Heart left ventricle (tissue), 16 donors: ENCODE results near the gene RUNX3. TPM values are rescaled to one million over a fixed set of nuclear protein-coding genes. Genes with fewer than 3 reads are reported as not detected.

Experiments used
- ATAC-seq, 4 donors: fragments of 200-7000 bp; cut with Tn5 transposase; one replicate each; pipeline ENCODE4 v1.9.1; 2020 to 2022; ENCODE audit warnings: moderate library complexity in 4 of 4, mild to moderate bottlenecking in 3 of 4, moderate number of reproducible peaks in 1 of 4
- DNase-seq, 5 donors: peaks; one replicate each; pipeline ENCODE4 v3.0.0-alpha.2; 2020
- H3K27ac ChIP-seq, 12 donors: fragments of 200-600 bp; sonication (generic) in 4 of 12; one replicate each; pipeline versions ENCODE4 v1.5.0 to v1.8.0; 2016 to 2022; ENCODE audit warnings: mild to moderate bottlenecking in 2 of 12
- H3K27me3 ChIP-seq, 9 donors: fragments of 200-600 bp; sonication (generic) in 2 of 9; one replicate each; pipeline versions ENCODE4 v1.5.1 to v1.8.0; 2016 to 2022; ENCODE audit warnings: mild to moderate bottlenecking in 3 of 9
- H3K36me3 ChIP-seq, 9 donors: fragments of 200-600 bp; sonication (generic) in 2 of 9; one replicate each; pipeline versions ENCODE4 v1.5.0 to v1.8.0; 2018 to 2022; ENCODE audit warnings: mild to moderate bottlenecking in 2 of 9
- H3K4me1 ChIP-seq, 12 donors: fragments of 200-600 bp; sonication (generic) in 4 of 12; one replicate each; pipeline versions ENCODE4 v1.5.0 to v1.8.0; 2016 to 2022; ENCODE audit warnings: mild to moderate bottlenecking in 3 of 12
- H3K4me3 ChIP-seq, 12 donors: fragments of 200-600 bp; sonication (generic) in 4 of 12; one replicate each; pipeline versions ENCODE4 v1.5.0 to v1.8.0; 2017 to 2022; ENCODE audit warnings: mild to moderate bottlenecking in 9 of 12, moderate library complexity in 4 of 12
- H3K9me3 ChIP-seq, 12 donors: fragments of 200-600 bp; sonication (generic) in 4 of 12; one replicate each; pipeline versions ENCODE4 v1.5.0 to v1.8.0; 2016 to 2022; ENCODE audit warnings: mild to moderate bottlenecking in 1 of 12
- POLR2A ChIP-seq, 2 donors: fragments of 450-650 bp; IDR thresholded peaks; one replicate each; pipeline ENCODE4 v1.6.1; 2017; ENCODE audit warnings: antibody characterized with exemption in 2 of 2, mild to moderate bottlenecking in 2 of 2, moderate library complexity in 2 of 2
- WGBS, 4 donors: extraction: QIAGEN DNeasy Blood & Tissue Kit in 2 of 4; methylation state at CpG; one replicate each; pipeline versions ENCODE4 v1.1.5 to v1.1.7; 2013 to 2018; 5-methylcytosine and 5-hydroxymethylcytosine counted together
- intact Hi-C, 10 donors: fragments of 100-400 bp; cut with DNase I; formaldehyde crosslinking; loops; one replicate each; pipeline versions ENCODE4 v1.11.1 to v1.14.2; 2022
- polyA plus RNA-seq, 2 donors: library from polyadenylated mRNA; stranded (reverse); fragments of 200-250 nt; gene quantifications; one replicate each; pipeline ENCODE4 v1.2.3, GENCODE V29; 2013
- total RNA-seq, 9 donors: library from RNA; depleted of rRNA in 2 of 9; stranded (reverse); fragments of >200 nt in 2 of 9; fragmentation: NEBNext Ultra II Directional in 3 of 9; extraction: Animal tissue kit (Norgen Biotek cat#: 25700) in 3 of 9; gene quantifications; one replicate each; pipeline versions ENCODE4 v1.1.0 to v1.2.4, GENCODE V29; 2016 to 2023
- TF ChIP-seq, protein P1 (sequence below), 12 donors: fragments of 200-600 bp; sonication (generic) in 4 of 12; IDR thresholded peaks; one replicate each; pipeline versions ENCODE4 v1.5.0 to v1.8.0; 2018 to 2022; ENCODE audit warnings: antibody characterized with exemption in 12 of 12, mild to moderate bottlenecking in 5 of 12
- donor health status: ischemic (EF 13 %, LVEDD 7.1; RV severe dilation, severe dysfunction).
- donor health status: healthy with polysubstance abuse.
- donor health status: DM: no; HTN: yes; CAD: no.
- donor health status: DM: no; HTN: no; CAD: no.
- donor health status: ischemic (EF 25% LVEDD 6.9; RV normal size, moderate dysfunction).
- donor health status: ischemic (EF 25% LVEDD 5.7; RV mildly dilated, moderate dysfunction).
- donor health status: healthy.
- donor health status: DM: yes; HTN: yes; CAD: no.
- donor health status: ischemic (EF 35%, LVEDD 5.7; RV mildly dilated, moderate dysfunction).
- donor health status: nonischemic (EF 11% LVEDD 7.7; RV severe dilation, severe dysfunction).
- donor health status: DM: yes; HTN: yes; CAD: no.
- donor health status: PGD.
- donor health status: ischemic (EF 29% LVEDD 5.4; RV normal size, mild dysfunction).
- donor health status: nonischemic (EF 23%, LVEDD 6.1; RV moderate dilation, normal function).

The RUNX3 gene
- total and polyA plus RNA-seq, 11 donors: 0.21 to 8.7 (median 0.38) TPM

DNA sequence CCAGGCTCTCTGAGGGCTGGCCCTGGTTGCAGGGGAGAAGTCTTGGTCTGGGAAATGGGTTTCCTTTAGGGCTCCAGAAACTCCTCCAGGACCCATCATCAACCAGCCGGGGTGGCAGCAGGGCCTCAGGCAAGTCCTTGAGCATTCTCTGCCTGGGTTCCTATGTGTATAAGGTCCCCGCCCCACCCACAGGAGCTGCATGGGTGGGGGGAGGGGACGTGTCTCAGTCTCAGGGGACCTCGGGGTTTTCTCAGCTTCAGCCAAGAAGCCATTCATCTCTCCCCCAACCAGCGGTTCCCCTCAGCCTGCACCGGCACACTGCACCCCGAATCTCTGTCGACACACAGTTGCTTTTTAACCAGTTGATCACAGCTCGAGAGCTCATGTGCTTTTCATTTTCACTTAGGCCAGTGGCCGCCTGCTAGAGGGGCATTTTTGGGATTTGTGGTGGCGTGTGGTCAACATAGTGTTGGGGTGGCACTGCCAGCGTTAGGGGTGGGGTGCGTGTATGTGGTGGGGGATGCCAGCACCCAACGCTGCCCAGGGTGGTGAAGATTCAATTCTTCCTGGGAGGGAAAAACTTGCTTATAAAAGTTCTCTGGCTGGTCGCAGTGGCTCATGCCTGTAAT is 6.5 kb downstream of the RUNX3 start:
- Histone ChIP-seq H3K27me3 (peaks cover 22 to 61% (median 43%) of the 10 kb centered on the region in 9 donors), H3K27ac (peak overlapping the region in 1 of 12 donors; percentile 42), H3K4me1 (peaks cover 0 to 49% (median 4%) of the 10 kb centered on the region in 12 donors), H3K4me3 (no peak overlapping the region), H3K36me3 (no peaks in the 10 kb centered on the region), H3K9me3 (no peaks in the 10 kb centered on the region)
- TF ChIP-seq, protein P1, sequence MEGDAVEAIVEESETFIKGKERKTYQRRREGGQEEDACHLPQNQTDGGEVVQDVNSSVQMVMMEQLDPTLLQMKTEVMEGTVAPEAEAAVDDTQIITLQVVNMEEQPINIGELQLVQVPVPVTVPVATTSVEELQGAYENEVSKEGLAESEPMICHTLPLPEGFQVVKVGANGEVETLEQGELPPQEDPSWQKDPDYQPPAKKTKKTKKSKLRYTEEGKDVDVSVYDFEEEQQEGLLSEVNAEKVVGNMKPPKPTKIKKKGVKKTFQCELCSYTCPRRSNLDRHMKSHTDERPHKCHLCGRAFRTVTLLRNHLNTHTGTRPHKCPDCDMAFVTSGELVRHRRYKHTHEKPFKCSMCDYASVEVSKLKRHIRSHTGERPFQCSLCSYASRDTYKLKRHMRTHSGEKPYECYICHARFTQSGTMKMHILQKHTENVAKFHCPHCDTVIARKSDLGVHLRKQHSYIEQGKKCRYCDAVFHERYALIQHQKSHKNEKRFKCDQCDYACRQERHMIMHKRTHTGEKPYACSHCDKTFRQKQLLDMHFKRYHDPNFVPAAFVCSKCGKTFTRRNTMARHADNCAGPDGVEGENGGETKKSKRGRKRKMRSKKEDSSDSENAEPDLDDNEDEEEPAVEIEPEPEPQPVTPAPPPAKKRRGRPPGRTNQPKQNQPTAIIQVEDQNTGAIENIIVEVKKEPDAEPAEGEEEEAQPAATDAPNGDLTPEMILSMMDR (IDR thresholded peaks at IDR 0.05): no peak
- TF ChIP-seq POLR2A (IDR thresholded peaks at IDR 0.05): no peak
- ATAC-seq (no peak), DNase-seq (no peak)
- intact Hi-C loops: no loop called here
- WGBS, 4 donors: 74 to 80% (median 79%) methylated on average over 15 of the region's 15 CpGs

DNA sequence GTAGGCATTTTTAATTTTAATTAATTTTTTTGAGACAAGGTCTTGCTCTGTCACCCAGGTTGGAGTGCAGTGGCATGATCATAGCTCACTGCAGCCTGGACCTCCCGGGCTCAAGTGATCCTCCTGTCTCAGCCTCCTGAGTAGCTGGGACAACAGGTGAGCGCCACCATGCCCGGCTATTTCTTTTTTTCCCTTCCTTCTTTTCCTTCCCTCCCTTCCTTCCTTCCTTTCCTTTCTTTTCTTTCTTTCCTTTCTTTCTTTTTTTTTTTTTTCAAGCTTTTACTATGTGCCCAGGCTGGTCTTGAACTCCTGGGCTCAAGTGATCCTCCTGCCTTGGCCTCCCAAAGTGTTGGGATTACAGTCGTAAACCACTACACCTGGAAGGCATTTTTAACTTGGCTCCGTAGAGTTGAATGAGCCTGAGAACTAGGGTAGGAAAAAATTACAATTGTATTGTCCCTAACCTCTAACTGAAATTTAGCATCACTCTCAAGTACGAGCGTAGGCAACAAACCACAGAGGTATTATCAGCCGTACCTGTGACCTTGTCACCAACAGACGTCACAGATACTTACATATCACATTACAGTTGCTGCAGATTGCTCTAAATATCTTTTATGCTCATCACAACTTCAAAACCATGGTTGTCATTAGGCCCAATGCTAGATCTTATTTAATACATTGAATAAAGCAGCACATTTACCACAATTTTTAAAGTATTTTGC is 8.0 kb downstream of the RUNX3 start:
- DNase-seq (no peak), ATAC-seq (no peak)
- no peaks in the 10 kb centered on the region for H3K9me3 ChIP-seq
- WGBS, 4 donors: 85 to 90% (median 87%) methylated on average over 9 of the region's 9 CpGs
- H3K36me3 ChIP-seq: peaks cover 0 to 10% (median 0%) of the 10 kb centered on the region in 9 donors
- TF ChIP-seq, protein P1 (IDR thresholded peaks at IDR 0.05): no peak
- TF ChIP-seq POLR2A (IDR thresholded peaks at IDR 0.05): no peak
- intact Hi-C loops: no loop called here
- H3K27me3 ChIP-seq: peaks cover 8 to 46% (median 30%) of the 10 kb centered on the region in 9 donors
- no peak overlapping the region for H3K4me3 ChIP-seq
- peaks cover 0 to 48% (median 0%) of the 10 kb centered on the region in 12 donors for H3K4me1 ChIP-seq
- peak overlapping the region in 1 of 12 donors; percentile 61 for H3K27ac ChIP-seq

DNA sequence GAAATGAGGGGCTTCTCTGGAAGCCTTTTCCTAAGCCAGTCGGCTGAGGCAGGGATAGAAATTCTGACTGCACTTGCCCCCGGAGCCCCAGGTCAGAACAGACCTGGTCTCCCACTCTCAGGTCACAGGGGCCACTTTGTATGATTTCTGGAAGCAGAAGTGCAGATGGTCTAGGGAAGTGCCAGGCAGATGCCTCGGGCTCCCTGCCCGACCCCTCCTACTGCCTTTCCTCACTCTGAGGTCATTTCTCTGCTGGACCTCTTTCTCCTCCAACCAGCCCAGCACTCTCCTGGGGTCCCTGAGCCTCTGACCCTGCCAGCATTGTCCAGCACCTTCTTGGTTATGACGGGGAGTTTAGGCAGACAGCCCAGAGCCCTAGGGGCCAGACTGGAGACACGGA is 8.7 kb downstream of the RUNX3 start:
- 69 to 75% (median 72%) methylated on average over 4 to 6 of the region's 6 CpGs for whole genome bisulfite sequencing, 4 donors
- TF ChIP-seq POLR2A (IDR thresholded peaks at IDR 0.05): no peak
- TF ChIP-seq, protein P1 (IDR thresholded peaks at IDR 0.05): no peak
- intact Hi-C loops: no loop called here
- ATAC-seq: no peak
- Histone ChIP-seq H3K36me3 (peaks cover 0 to 16% (median 0%) of the 10 kb centered on the region in 9 donors), H3K27ac (peak overlapping the region in 1 of 12 donors; percentile 61), H3K27me3 (peaks cover 8 to 39% (median 24%) of the 10 kb centered on the region in 9 donors), H3K9me3 (no peaks in the 10 kb centered on the region), H3K4me3 (no peak overlapping the region), H3K4me1 (peaks cover 0 to 43% (median 0%) of the 10 kb centered on the region in 12 donors)
- DNase-seq: no peak

GRCh38 chr1:24920533-24920925 is 9.5 kb downstream of the RUNX3 start:
- 81 to 89% (median 83%) methylated on average over 8 of the region's 8 CpGs for WGBS, 4 donors
- intact Hi-C loops: no loop called here
- peaks cover 0 to 16% (median 0%) of the 10 kb centered on the region in 9 donors for H3K36me3 ChIP-seq

More at GRCh38 chr1:24920533-24920925, 9.5 kb downstream of the RUNX3 start:
- H3K27ac ChIP-seq: peak overlapping the region in 1 of 12 donors; percentile 61
- H3K27me3 ChIP-seq: peaks cover 0 to 30% (median 15%) of the 10 kb centered on the region in 9 donors
- no peak for ATAC-seq
- peaks cover 0 to 40% (median 0%) of the 10 kb centered on the region in 12 donors for H3K4me1 ChIP-seq
- no peak overlapping the region for H3K4me3 ChIP-seq
- no peak for DNase-seq
- TF ChIP-seq, protein P1 (IDR thresholded peaks at IDR 0.05): no peak
- TF ChIP-seq POLR2A (IDR thresholded peaks at IDR 0.05): no peak
- H3K9me3 ChIP-seq: no peaks in the 10 kb centered on the region
